ENCODE results near the gene RPL28. TPM values are rescaled to one million over a fixed set of nuclear protein-coding genes. Genes with fewer than 3 reads are reported as not detected.

The RPL28 gene
- total and polyA plus RNA-seq, 4 donors, result 116 to 535 (median 164) TPM

DNA sequence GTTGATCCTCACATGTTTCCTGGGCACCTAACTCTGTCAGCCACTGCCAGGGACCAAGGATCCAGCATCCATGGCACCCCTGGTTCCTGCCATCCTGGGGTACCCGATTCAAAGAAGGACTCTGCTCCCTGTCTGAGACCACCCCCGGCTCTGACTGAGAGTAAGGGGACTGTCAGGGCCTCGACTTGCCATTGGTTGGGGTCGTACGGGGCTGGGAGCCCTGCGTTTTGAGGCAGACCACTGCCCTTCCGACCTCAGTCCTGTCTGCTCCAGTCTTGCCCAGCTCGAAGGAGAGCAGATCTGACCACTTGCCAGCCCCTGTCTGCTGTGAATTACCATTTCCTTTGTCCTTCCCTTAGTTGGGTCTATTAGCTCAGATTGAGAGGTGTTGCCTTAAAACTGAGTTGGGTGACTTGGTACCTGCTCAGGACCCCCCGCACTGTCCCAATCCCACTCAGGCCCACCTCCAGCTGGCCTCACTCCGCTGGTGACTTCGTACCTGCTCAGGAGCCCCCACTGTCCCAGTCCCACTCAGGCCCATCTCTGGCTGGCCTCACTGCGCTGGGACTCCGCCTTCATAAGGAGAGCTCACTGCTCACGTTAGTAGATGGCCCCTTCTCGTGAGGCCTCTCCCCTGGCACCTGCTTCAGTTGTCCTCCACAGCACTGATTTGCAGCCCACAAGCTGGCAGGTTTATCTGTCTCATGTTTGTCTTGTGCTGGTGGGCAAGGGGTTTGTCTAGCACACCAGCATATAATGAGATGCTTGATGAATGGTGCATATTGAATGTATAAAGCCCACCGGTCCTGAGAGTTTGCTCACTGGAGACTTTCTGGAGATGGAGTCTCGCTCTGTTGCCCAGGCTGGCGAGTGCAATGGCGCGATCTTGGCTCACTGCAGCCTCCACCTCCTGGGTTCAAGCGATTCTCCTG lies 3.9 kb downstream of the RPL28 start (continued):
- TF ChIP-seq, protein P1, sequence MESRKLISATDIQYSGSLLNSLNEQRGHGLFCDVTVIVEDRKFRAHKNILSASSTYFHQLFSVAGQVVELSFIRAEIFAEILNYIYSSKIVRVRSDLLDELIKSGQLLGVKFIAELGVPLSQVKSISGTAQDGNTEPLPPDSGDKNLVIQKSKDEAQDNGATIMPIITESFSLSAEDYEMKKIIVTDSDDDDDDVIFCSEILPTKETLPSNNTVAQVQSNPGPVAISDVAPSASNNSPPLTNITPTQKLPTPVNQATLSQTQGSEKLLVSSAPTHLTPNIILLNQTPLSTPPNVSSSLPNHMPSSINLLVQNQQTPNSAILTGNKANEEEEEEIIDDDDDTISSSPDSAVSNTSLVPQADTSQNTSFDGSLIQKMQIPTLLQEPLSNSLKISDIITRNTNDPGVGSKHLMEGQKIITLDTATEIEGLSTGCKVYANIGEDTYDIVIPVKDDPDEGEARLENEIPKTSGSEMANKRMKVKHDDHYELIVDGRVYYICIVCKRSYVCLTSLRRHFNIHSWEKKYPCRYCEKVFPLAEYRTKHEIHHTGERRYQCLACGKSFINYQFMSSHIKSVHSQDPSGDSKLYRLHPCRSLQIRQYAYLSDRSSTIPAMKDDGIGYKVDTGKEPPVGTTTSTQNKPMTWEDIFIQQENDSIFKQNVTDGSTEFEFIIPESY (IDR thresholded peaks at IDR 0.05), result no peak
- TF ChIP-seq RAD21 (IDR thresholded peaks at IDR 0.05) (no peak), SP1 (IDR thresholded peaks at IDR 0.05) (no peak)
- TF ChIP-seq, protein P2, sequence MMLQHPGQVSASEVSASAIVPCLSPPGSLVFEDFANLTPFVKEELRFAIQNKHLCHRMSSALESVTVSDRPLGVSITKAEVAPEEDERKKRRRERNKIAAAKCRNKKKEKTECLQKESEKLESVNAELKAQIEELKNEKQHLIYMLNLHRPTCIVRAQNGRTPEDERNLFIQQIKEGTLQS (IDR thresholded peaks at IDR 0.05), result no peak

DNA sequence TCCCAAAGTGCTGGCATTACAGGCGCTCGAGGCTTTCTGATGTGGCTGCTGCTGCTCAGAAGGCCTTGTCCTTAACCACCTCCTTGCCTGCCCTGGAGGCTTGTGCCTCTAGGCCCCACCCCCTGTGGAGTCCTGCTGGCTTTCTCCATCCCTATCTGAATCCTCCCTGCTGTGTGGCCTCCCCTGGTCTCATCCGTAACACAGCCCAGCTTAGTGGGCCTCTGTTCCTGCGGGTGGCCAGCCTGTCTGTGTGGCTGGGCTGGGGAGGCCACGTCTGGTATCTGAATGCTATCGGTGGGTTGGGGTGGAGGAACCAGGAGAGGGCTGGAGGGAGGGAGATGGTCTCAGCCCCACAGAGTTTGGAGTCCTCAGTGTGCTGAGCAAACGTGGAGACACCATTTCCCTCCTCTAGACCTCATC lies 4.7 kb downstream of the RPL28 start:
- H3K4me3 ChIP-seq (ENCODE audit: low read depth in 1 of 3, low read length in 3 of 3), result no peak overlapping the region
- no peak overlapping the region for H3K27ac ChIP-seq (ENCODE audit: low read depth in 1 of 2, low read length in 2 of 2)
- no peaks in the 10 kb centered on the region for H3K27me3 ChIP-seq (ENCODE audit: control insufficient read depth in 4 of 4, insufficient read depth in 4 of 4, low read length in 3 of 4)
- WGBS, result 94% methylated on average over 7 of the region's 7 CpGs
- H3K36me3 ChIP-seq (ENCODE audit: control insufficient read depth in 4 of 4, insufficient read depth in 3 of 4, low read depth in 1 of 4, low read length in 3 of 4), result peaks cover 10 to 30% (median 18%) of the 10 kb centered on the region in 4 donors
- no peak for DNase-seq (ENCODE audit: low spot score)
- no peak overlapping the region for H3K9ac ChIP-seq (ENCODE audit: low read depth in 1 of 2, low read length in 2 of 2)
- H3K9me3 ChIP-seq (ENCODE audit: control insufficient read depth in 4 of 4, low read length in 3 of 4), result no peaks in the 10 kb centered on the region
- H3K4me1 ChIP-seq (ENCODE audit: control insufficient read depth in 4 of 4, insufficient read depth in 4 of 4, low read length in 3 of 4), result peaks cover 4 to 23% (median 19%) of the 10 kb centered on the region in 4 donors
- TF ChIP-seq TAF1 (conservative IDR thresholded peaks at IDR 0.05), result no peak
- no peak for TF ChIP-seq EGR1 (IDR thresholded peaks at IDR 0.05; ENCODE audit: low read depth in 2 of 2)

DNA sequence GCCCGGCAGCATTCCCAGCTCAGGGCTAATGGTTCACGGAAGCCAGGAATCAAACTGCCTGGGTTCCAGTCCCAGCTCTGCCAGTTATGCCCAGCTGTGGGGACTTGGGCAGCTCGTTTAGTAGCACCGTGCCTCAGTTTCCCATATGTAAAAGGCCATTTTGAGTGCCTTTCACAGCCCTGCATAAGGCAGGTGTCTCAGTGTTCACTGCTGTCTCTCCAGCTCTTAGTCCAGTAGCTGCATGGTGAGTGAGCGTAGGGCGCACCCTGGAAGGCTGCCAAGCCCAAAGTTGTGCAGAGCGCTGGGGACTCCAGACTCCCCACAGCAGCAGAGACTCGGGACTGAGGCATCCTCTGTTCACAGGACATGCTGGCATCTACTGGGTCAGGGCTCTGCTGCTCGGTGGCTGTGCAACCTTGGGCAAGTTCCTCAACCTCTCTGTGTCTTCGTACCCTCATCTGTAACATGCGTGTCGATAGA lies 5.5 kb downstream of the RPL28 start:
- Histone ChIP-seq H3K36me3 (ENCODE audit: control insufficient read depth in 4 of 4, insufficient read depth in 3 of 4, low read depth in 1 of 4, low read length in 3 of 4) (peaks cover 10 to 30% (median 18%) of the 10 kb centered on the region in 4 donors), H3K9me3 (ENCODE audit: control insufficient read depth in 4 of 4, low read length in 3 of 4) (no peaks in the 10 kb centered on the region), H3K4me3 (ENCODE audit: low read depth in 1 of 3, low read length in 3 of 3) (no peak overlapping the region), H3K9ac (ENCODE audit: low read depth in 1 of 2, low read length in 2 of 2) (no peak overlapping the region), H3K27ac (ENCODE audit: low read depth in 1 of 2, low read length in 2 of 2) (no peak overlapping the region), H3K4me1 (ENCODE audit: control insufficient read depth in 4 of 4, insufficient read depth in 4 of 4, low read length in 3 of 4) (peaks cover 4 to 23% (median 18%) of the 10 kb centered on the region in 4 donors), H3K27me3 (ENCODE audit: control insufficient read depth in 4 of 4, insufficient read depth in 4 of 4, low read length in 3 of 4) (no peaks in the 10 kb centered on the region)
- TF ChIP-seq FOXA1 (IDR thresholded peaks at IDR 0.05), result no peak
- TF ChIP-seq, protein P3, sequence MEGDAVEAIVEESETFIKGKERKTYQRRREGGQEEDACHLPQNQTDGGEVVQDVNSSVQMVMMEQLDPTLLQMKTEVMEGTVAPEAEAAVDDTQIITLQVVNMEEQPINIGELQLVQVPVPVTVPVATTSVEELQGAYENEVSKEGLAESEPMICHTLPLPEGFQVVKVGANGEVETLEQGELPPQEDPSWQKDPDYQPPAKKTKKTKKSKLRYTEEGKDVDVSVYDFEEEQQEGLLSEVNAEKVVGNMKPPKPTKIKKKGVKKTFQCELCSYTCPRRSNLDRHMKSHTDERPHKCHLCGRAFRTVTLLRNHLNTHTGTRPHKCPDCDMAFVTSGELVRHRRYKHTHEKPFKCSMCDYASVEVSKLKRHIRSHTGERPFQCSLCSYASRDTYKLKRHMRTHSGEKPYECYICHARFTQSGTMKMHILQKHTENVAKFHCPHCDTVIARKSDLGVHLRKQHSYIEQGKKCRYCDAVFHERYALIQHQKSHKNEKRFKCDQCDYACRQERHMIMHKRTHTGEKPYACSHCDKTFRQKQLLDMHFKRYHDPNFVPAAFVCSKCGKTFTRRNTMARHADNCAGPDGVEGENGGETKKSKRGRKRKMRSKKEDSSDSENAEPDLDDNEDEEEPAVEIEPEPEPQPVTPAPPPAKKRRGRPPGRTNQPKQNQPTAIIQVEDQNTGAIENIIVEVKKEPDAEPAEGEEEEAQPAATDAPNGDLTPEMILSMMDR (IDR thresholded peaks at IDR 0.05; ENCODE audit: low read depth, low read length, missing input control), result no peak
- TF ChIP-seq TAF1 (conservative IDR thresholded peaks at IDR 0.05), result no peak
- no peak for TF ChIP-seq EGR1 (IDR thresholded peaks at IDR 0.05; ENCODE audit: low read depth in 2 of 2)
- TF ChIP-seq, protein P4, sequence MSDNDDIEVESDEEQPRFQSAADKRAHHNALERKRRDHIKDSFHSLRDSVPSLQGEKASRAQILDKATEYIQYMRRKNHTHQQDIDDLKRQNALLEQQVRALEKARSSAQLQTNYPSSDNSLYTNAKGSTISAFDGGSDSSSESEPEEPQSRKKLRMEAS (IDR thresholded peaks at IDR 0.05), result no peak
- WGBS, result 91% methylated on average over 12 of the region's 12 CpGs
- DNase-seq (ENCODE audit: low spot score), result no peak

Data from liver (tissue), 9 donors.